Progenitor cell of endocrine pancreas (in vitro differentiated cells): ENCODE data around the gene PAPPA. TPM values are rescaled to one million over a fixed set of nuclear protein-coding genes. Genes with fewer than 3 reads are reported as not detected.

ENCODE experiments used
- DNase-seq: peaks from one replicate; pipeline ENCODE4 v3.0.0; 2021; ENCODE audit warnings: low spot score; ENCODE audit not compliant: unreplicated experiment
- H3K27ac Mint-ChIP-seq: 2 replicates; pipeline ENCODE4 v1.8.0; 2021; ENCODE audit warnings: mild to moderate bottlenecking, moderate library complexity, mixed read lengths
- H3K27me3 Mint-ChIP-seq: 2 replicates; pipeline ENCODE4 v1.8.0; 2021; ENCODE audit warnings: mixed read lengths
- H3K36me3 Mint-ChIP-seq: 2 replicates; pipeline ENCODE4 v1.8.0; 2022; ENCODE audit warnings: mixed read lengths; ENCODE audit not compliant: insufficient read depth
- H3K4me1 Mint-ChIP-seq: 2 replicates; pipeline ENCODE4 v1.8.0; 2021; ENCODE audit warnings: low read depth, mixed read lengths
- H3K4me3 Mint-ChIP-seq: 2 replicates; pipeline ENCODE4 v1.8.0; 2021; ENCODE audit warnings: low read depth, mild to moderate bottlenecking, moderate library complexity, mixed read lengths
- H3K9me3 Mint-ChIP-seq: 2 replicates; pipeline ENCODE4 v1.8.0; 2021; ENCODE audit warnings: low read depth, mixed read lengths
- CTCF ChIP-seq: fragments of 200-600 bp; sonication (generic); IDR thresholded peaks from one replicate; pipeline ENCODE4 v1.5.0; 2021; ENCODE audit warnings: antibody characterized with exemption, mild to moderate bottlenecking; ENCODE audit not compliant: unreplicated experiment
- total RNA-seq: library from RNA; stranded (reverse); gene quantifications from 2 replicates; pipeline ENCODE4 v1.2.1, GENCODE V29; 2021

PAPPA gene
- total RNA-seq, 1 donor from 2014 or later: 0.36 TPM

- Mint-ChIP-seq H3K27ac (no peak overlapping the region), H3K27me3 (peaks cover 10% of the 10 kb centered on the region)
- DNase-seq: no peak
Observed at GRCh38 chr9:116193636-116194035, 40.0 kb downstream of the PAPPA start.

DNA sequence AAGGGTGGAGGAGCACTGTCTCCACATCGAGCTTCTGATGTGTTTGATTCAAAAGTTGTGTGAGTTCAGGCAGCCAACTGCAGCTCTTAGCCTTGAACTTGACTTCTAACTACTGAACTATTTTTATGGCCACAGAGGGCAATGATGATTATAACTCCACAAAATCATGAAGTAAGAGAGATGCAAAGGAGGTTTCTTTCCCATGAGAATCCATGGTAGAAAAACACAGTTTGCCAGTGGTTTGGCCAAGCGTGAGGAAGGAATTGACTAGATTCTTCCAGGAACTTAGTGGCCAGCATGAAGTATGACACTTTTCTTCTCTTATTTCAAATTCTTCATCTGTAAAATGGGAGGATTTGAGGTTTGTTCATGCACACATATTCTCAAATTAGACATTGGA, 43.2 kb downstream of the PAPPA start:
- H3K4me3 Mint-ChIP-seq: no peak overlapping the region
- peaks cover 19% of the 10 kb centered on the region for H3K27me3 Mint-ChIP-seq
- DNase-seq: no peak
- no peaks in the 10 kb centered on the region for H3K4me1 Mint-ChIP-seq
- H3K36me3 Mint-ChIP-seq: no peaks in the 10 kb centered on the region
- TF ChIP-seq CTCF: no peak
- no peaks in the 10 kb centered on the region for H3K9me3 Mint-ChIP-seq
- H3K27ac Mint-ChIP-seq: no peak overlapping the region

More at GRCh38 chr9:116193636-116194035, 40.0 kb downstream of the PAPPA start:
- H3K4me3 Mint-ChIP-seq: no peak overlapping the region
- no peaks in the 10 kb centered on the region for H3K36me3 Mint-ChIP-seq
- no peak for TF ChIP-seq CTCF
- H3K4me1 Mint-ChIP-seq: no peaks in the 10 kb centered on the region
- no peaks in the 10 kb centered on the region for H3K9me3 Mint-ChIP-seq

DNA sequence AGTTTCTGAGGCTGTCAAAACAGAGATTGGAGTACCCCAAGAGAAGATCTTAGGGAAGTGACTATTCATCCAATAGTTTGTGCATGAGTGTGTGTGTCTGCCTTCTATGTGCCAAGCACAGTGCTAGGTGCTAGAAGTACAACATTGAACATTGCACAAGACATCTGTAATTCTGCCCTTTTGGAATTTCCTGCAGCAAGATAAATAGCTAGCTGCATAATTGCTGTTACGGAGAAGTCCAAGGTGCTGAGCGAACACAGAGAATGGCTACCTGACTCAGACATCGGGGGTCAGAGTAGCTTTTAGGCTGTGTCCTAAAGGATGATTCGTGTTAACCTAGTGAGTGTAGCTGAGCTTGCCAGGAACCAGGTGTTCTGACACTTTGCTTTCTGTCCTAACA, 44.8 kb downstream of the PAPPA start:
- Mint-ChIP-seq H3K4me1 (no peaks in the 10 kb centered on the region), H3K9me3 (no peaks in the 10 kb centered on the region)

DNA sequence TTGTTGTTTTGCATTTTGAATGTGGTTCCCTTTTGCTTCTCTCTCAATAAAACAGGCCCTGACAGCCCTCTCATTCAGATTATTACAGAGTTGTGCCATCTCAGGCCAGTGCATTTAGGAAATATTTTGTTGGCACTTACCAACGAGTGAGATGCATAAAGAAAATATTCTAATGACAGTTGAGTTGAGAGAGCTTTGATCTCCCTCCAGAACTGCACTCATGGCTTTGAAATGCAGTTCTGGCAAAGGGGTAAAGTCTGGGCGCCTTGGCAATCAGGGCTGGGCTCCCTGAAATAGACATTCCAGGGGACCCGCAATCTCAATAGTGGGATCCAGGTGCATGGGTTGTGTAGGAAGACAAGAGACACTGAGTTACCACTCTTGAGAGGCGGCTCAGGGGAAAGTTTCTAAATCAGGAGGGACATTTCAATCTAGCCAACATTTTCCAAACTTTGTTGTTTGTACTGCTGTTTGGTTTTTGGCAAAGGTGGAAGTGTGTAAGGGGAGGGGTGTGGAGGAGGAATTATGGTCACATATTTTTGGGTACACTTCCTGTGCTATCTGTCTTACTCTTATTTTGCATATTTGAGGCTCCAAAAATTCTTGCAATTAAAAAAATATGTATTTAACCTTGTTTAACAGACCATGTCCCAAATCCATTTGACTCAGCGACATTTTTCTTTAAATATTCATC, 48.8 kb downstream of the PAPPA start:
- no peak for DNase-seq
- no peaks in the 10 kb centered on the region for H3K36me3 Mint-ChIP-seq
- H3K27ac Mint-ChIP-seq: no peak overlapping the region
- H3K9me3 Mint-ChIP-seq: no peaks in the 10 kb centered on the region
- TF ChIP-seq CTCF: no peak
- H3K4me3 Mint-ChIP-seq: no peak overlapping the region
- peaks cover 15% of the 10 kb centered on the region for H3K27me3 Mint-ChIP-seq
- H3K4me1 Mint-ChIP-seq: no peaks in the 10 kb centered on the region

More for the DNA sequence above, 44.8 kb downstream of the PAPPA start:
- TF ChIP-seq CTCF: no peak
- Mint-ChIP-seq H3K36me3 (no peaks in the 10 kb centered on the region), H3K27ac (no peak overlapping the region), H3K4me3 (no peak overlapping the region), H3K27me3 (peaks cover 22% of the 10 kb centered on the region)
- DNase-seq: no peak

GRCh38 chr9:116204252-116204882, 50.8 kb downstream of the PAPPA start:
- no peaks in the 10 kb centered on the region for H3K36me3 Mint-ChIP-seq
- TF ChIP-seq CTCF: no peak
- no peak for DNase-seq
- no peaks in the 10 kb centered on the region for H3K4me1 Mint-ChIP-seq
- no peak overlapping the region for H3K27ac Mint-ChIP-seq
- H3K4me3 Mint-ChIP-seq: no peak overlapping the region
- H3K9me3 Mint-ChIP-seq: no peaks in the 10 kb centered on the region
- peaks cover 9% of the 10 kb centered on the region for H3K27me3 Mint-ChIP-seq
